Panc1 (cell line): ENCODE results near the gene CHMP2B. TPM values are rescaled to one million over a fixed set of nuclear protein-coding genes. Genes with fewer than 3 reads are reported as not detected.

Experiments
- ATAC-seq: fragments of 200-7000 bp; cut with Tn5 transposase; 2 replicates; pipeline ENCODE4 v1.9.1; 2020; ENCODE audit warnings: mild to moderate bottlenecking, moderate library complexity
- BruUV-seq: library from RNA; stranded (reverse); fragments of 400-500 nt; replicated peaks from 2 replicates; lab custom pipeline; 2021; lab: Mats Ljungman, UMichigan
- CTCF ChIA-PET: fragments of 300-600 bp; sonication (Branson Sonifier 250); formaldehyde crosslinking; loops from one replicate; lab custom pipeline; 2022; ENCODE audit warnings: antibody characterized with exemption; lab: Charles Lee
- POLR2A ChIA-PET: fragments of 300-600 bp; sonication (Branson Sonifier 250); formaldehyde crosslinking; loops from one replicate; lab custom pipeline; 2022; ENCODE audit warnings: antibody characterized with exemption; lab: Charles Lee
- DNase-seq: peaks from one replicate; pipeline ENCODE4 v3.0.0-alpha.2; 2010; ENCODE audit warnings: low read depth, low spot score
- H3K27ac ChIP-seq: 2 replicates; pipeline ENCODE4 v1.5.1; 2011; ENCODE audit warnings: mild to moderate bottlenecking, low read length, inconsistent platforms
- H3K27me3 ChIP-seq: fragments of 200-500 bp; sonication (Bioruptor generic); 2 replicates; pipeline ENCODE4 v1.6.0; 2014; ENCODE audit warnings: low read length, inconsistent platforms; ENCODE audit not compliant: control insufficient read depth, insufficient read depth
- H3K36me3 ChIP-seq: fragments of 200-500 bp; sonication (Bioruptor generic); 2 replicates; pipeline ENCODE4 v1.5.1; 2014; ENCODE audit warnings: inconsistent platforms, mild to moderate bottlenecking, low read length, moderate library complexity; ENCODE audit not compliant: control insufficient read depth, insufficient read depth
- H3K4me1 ChIP-seq: 2 replicates; pipeline ENCODE4 v1.5.1; 2011; ENCODE audit warnings: inconsistent platforms, mild to moderate bottlenecking, low read length, moderate library complexity; ENCODE audit not compliant: control insufficient read depth, insufficient read depth
- H3K4me3 ChIP-seq, 2 experiments: 2 replicates each; pipeline ENCODE4 v1.5.1; 2011 to 2012; ENCODE audit warnings: low read depth in 2 of 2, low read length in 2 of 2, mild to moderate bottlenecking in 2 of 2, inconsistent platforms in 1 of 2, moderate library complexity in 1 of 2
- H3K9me3 ChIP-seq: fragments of 200-500 bp; sonication (Bioruptor generic); 2 replicates; pipeline ENCODE4 v1.5.1; 2014; ENCODE audit warnings: low read depth, mild to moderate bottlenecking, inconsistent platforms, low read length, moderate library complexity; ENCODE audit not compliant: control insufficient read depth, insufficient read depth
- POLR2AphosphoS5 ChIP-seq: IDR thresholded peaks from 2 replicates; pipeline ENCODE4 v1.6.1; 2012; ENCODE audit warnings: mild to moderate bottlenecking, low read depth, low read length, moderate library complexity
- SIN3A ChIP-seq: IDR thresholded peaks from 2 replicates; pipeline ENCODE4 v1.6.1; 2012; ENCODE audit warnings: low read depth, mild to moderate bottlenecking, low read length, moderate library complexity, borderline replicate concordance; ENCODE audit not compliant: insufficient read depth
- TCF7L2 ChIP-seq: IDR thresholded peaks from 2 replicates; pipeline ENCODE4 v1.6.1; 2011; ENCODE audit warnings: mild to moderate bottlenecking, low read depth, low read length, inconsistent platforms
- in situ Hi-C: cut with HindIII; loops from 2 replicates; pipeline ENCODE4 v1.10.0; 2016; ENCODE audit warnings: low sequenced_read_pairs, low pct_unique_long_range_greater_than_20kb
- intact Hi-C: fragments of 100-400 bp; cut with micrococcal nuclease; formaldehyde crosslinking; loops from one replicate; pipeline ENCODE4 v1.10.0; 2022; ENCODE audit not compliant: unreplicated experiment
- total RNA-seq: library from RNA; stranded (reverse); gene quantifications from one replicate; pipeline ENCODE4 v1.2.1, GENCODE V29; 2021; ENCODE audit not compliant: unreplicated experiment
- TF ChIP-seq, protein P1 (sequence below): fragments of 450-650 bp; IDR thresholded peaks from 2 replicates; pipeline ENCODE4 v1.5.1; 2017; ENCODE audit warnings: mild to moderate bottlenecking
- TF ChIP-seq, protein P2 (sequence below), 2 experiments: IDR thresholded peaks; 2 replicates each; pipeline ENCODE4 v1.6.1; 2011 to 2012; ENCODE audit warnings: low read depth in 2 of 2, control low read depth in 1 of 2, low read length in 1 of 2, mild to moderate bottlenecking in 1 of 2, moderate library complexity in 1 of 2; ENCODE audit not compliant: insufficient read depth in 1 of 2

CHMP2B gene
- total RNA-seq, 1 experiment from 2014 or later, result 32.7 TPM

GRCh38 chr3:87229113-87229512, 2.0 kb downstream of the CHMP2B start:
- peaks cover 2% of the 10 kb centered on the region; the same call in 1 of the 2 replicates for H3K36me3 ChIP-seq
- no peaks in the 10 kb centered on the region for H3K9me3 ChIP-seq
- H3K4me3 ChIP-seq, result peak overlapping the region in 1 of 2 experiments; percentile 93; a peak in 3 of 4 replicates
- no TSS peak for BruUV-seq
- ATAC-seq, result no peak
- DNase-seq, result no peak
- POLR2A ChIA-PET, result interaction anchor here (0.6 kb wide), 1 partner anchor 881 kb away, joined by 3 read pairs; no protein-coding TSS in a partner anchor
- intact Hi-C loops, result no loop called here
- in situ Hi-C loops, result no loop called here
- CTCF ChIA-PET, result no interaction called here
- no peak overlapping the region for H3K27ac ChIP-seq
- TF ChIP-seq, protein P1, sequence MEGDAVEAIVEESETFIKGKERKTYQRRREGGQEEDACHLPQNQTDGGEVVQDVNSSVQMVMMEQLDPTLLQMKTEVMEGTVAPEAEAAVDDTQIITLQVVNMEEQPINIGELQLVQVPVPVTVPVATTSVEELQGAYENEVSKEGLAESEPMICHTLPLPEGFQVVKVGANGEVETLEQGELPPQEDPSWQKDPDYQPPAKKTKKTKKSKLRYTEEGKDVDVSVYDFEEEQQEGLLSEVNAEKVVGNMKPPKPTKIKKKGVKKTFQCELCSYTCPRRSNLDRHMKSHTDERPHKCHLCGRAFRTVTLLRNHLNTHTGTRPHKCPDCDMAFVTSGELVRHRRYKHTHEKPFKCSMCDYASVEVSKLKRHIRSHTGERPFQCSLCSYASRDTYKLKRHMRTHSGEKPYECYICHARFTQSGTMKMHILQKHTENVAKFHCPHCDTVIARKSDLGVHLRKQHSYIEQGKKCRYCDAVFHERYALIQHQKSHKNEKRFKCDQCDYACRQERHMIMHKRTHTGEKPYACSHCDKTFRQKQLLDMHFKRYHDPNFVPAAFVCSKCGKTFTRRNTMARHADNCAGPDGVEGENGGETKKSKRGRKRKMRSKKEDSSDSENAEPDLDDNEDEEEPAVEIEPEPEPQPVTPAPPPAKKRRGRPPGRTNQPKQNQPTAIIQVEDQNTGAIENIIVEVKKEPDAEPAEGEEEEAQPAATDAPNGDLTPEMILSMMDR, result no peak
- TF ChIP-seq POLR2AphosphoS5, result no peak
- no peak for TF ChIP-seq SIN3A
- TF ChIP-seq, protein P2, sequence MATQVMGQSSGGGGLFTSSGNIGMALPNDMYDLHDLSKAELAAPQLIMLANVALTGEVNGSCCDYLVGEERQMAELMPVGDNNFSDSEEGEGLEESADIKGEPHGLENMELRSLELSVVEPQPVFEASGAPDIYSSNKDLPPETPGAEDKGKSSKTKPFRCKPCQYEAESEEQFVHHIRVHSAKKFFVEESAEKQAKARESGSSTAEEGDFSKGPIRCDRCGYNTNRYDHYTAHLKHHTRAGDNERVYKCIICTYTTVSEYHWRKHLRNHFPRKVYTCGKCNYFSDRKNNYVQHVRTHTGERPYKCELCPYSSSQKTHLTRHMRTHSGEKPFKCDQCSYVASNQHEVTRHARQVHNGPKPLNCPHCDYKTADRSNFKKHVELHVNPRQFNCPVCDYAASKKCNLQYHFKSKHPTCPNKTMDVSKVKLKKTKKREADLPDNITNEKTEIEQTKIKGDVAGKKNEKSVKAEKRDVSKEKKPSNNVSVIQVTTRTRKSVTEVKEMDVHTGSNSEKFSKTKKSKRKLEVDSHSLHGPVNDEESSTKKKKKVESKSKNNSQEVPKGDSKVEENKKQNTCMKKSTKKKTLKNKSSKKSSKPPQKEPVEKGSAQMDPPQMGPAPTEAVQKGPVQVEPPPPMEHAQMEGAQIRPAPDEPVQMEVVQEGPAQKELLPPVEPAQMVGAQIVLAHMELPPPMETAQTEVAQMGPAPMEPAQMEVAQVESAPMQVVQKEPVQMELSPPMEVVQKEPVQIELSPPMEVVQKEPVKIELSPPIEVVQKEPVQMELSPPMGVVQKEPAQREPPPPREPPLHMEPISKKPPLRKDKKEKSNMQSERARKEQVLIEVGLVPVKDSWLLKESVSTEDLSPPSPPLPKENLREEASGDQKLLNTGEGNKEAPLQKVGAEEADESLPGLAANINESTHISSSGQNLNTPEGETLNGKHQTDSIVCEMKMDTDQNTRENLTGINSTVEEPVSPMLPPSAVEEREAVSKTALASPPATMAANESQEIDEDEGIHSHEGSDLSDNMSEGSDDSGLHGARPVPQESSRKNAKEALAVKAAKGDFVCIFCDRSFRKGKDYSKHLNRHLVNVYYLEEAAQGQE (IDR thresholded peaks at IDR 0.05; ENCODE audit: insufficient read depth in 1 of 2, low read depth in 2 of 2, low read length in 1 of 2), result no peak
- no peak for TF ChIP-seq TCF7L2
- H3K4me1 ChIP-seq, result peaks cover 6% of the 10 kb centered on the region; the same call in 1 of the 2 replicates
- no peaks in the 10 kb centered on the region for H3K27me3 ChIP-seq

DNA sequence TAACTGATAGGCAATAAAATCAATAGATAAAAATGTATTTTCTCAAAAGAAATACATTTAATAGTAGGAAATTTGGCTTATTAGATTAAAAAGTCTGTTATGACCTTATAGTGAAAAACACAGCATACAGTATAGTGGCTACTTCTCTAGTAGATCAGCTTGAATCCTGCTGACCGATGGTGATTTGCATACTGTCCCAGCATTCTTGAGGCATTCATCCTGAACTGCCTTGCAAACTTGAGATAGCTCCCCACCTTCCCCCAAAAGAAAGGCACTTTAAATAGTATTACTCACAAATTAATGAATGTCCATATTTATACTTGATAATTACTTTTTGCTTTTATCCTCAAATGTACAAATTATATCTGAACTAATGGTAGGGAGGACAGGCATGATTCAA, 6.7 kb downstream of the CHMP2B start:
- ATAC-seq, result no peak
- H3K36me3 ChIP-seq, result no peaks in the 10 kb centered on the region

DNA sequence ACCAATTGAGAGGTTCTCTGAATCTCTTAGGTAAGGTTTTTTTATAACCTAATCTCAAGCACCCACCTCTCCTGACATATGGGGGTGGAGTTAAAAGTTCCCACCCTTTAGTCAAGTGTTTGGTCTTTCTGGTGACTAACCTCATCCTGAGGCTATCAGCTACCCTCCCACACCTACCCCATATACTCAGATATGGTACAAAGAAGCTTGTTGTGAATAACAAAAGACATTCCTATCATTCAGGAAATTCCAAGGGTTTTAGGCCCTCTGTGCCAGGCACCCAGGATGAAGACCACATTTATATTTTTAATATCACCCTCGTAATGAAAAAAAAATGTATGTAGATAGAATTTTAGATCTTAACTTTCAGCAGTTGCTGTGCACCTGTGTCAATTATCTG, 9.0 kb downstream of the CHMP2B start:
- TF ChIP-seq SIN3A (no peak), TCF7L2 (no peak), POLR2AphosphoS5 (no peak)
- TF ChIP-seq, protein P1, result no peak
- TF ChIP-seq, protein P2 (IDR thresholded peaks at IDR 0.05; ENCODE audit: insufficient read depth in 1 of 2, low read depth in 2 of 2, low read length in 1 of 2), result no peak
- BruUV-seq, result no TSS peak
- Histone ChIP-seq H3K27me3 (no peaks in the 10 kb centered on the region), H3K4me3 (no peak overlapping the region), H3K4me1 (no peaks in the 10 kb centered on the region), H3K27ac (no peak overlapping the region), H3K36me3 (no peaks in the 10 kb centered on the region), H3K9me3 (no peaks in the 10 kb centered on the region)
- ChIA-PET CTCF (no interaction called here), POLR2A (no interaction called here)
- in situ Hi-C loops, result no loop called here
- DNase-seq (no peak), ATAC-seq (no peak)
- intact Hi-C loops, result no loop called here

More for the DNA sequence above, 6.7 kb downstream of the CHMP2B start:
- in situ Hi-C loops, result no loop called here
- POLR2A ChIA-PET, result interaction anchor here (0.6 kb wide), 1 partner anchor 24 kb away, joined by 5 read pairs; no protein-coding TSS in a partner anchor
- no peak for DNase-seq
- Histone ChIP-seq H3K4me1 (peaks cover 6% of the 10 kb centered on the region; the same call in 1 of the 2 replicates), H3K4me3 (no peak overlapping the region), H3K27me3 (no peaks in the 10 kb centered on the region), H3K27ac (no peak overlapping the region), H3K9me3 (no peaks in the 10 kb centered on the region)
- BruUV-seq, result no TSS peak
- TF ChIP-seq SIN3A, result no peak
- CTCF ChIA-PET, result no interaction called here
- intact Hi-C loops, result no loop called here
